HG03139 (cell line): Measurements from ENCODE around the gene GID8.

ENCODE experiments used
- ATAC-seq: cut with Tn5 transposase; IDR thresholded peaks from one replicate; pipeline ENCODE4 v1.9.1; 2021; ENCODE audit not compliant: unreplicated experiment

Gene GID8

GRCh38 chr20:62902926-62903615, 34.9 kb upstream of the GID8 start:
- no peak for ATAC-seq

GRCh38 chr20:62905536-62906117, 32.3 kb upstream of the GID8 start:
- ATAC-seq: no peak

- ATAC-seq: no peak
Measured at GRCh38 chr20:62906209-62906608, 31.7 kb upstream of the GID8 start.

GRCh38 chr20:62906647-62907375, 31.1 kb upstream of the GID8 start:
- no peak for ATAC-seq

GRCh38 chr20:62907384-62908317, 30.3 kb upstream of the GID8 start:
- no peak for ATAC-seq

- no peak for ATAC-seq
Measured at GRCh38 chr20:62908971-62909791, 28.8 kb upstream of the GID8 start.

GRCh38 chr20:62910217-62910766, 27.7 kb upstream of the GID8 start:
- ATAC-seq: no peak

GRCh38 chr20:62910777-62911497, 27.0 kb upstream of the GID8 start:
- ATAC-seq: no peak

GRCh38 chr20:62911701-62912280, 26.2 kb upstream of the GID8 start:
- ATAC-seq: no peak

- ATAC-seq: no peak
Measured at GRCh38 chr20:62913043-62913630, 24.8 kb upstream of the GID8 start.

- ATAC-seq: no peak
Measured at GRCh38 chr20:62914436-62914835, 23.5 kb upstream of the GID8 start.

- ATAC-seq: no peak
Measured at GRCh38 chr20:62914970-62915457, 22.9 kb upstream of the GID8 start.

GRCh38 chr20:62916703-62917476, 21.1 kb upstream of the GID8 start:
- no peak for ATAC-seq

- ATAC-seq: no peak
Measured at GRCh38 chr20:62917720-62918119, 20.2 kb upstream of the GID8 start.

GRCh38 chr20:62918147-62918546, 19.8 kb upstream of the GID8 start:
- ATAC-seq: no peak

GRCh38 chr20:62918831-62919230, 19.1 kb upstream of the GID8 start:
- ATAC-seq: no peak

- no peak for ATAC-seq
Measured at GRCh38 chr20:62920039-62920645, 17.8 kb upstream of the GID8 start.
